ENCODE data around the gene CUEDC1. TPM values are rescaled to one million over a fixed set of nuclear protein-coding genes. Genes with fewer than 3 reads are reported as not detected.

Gene CUEDC1
- total and polyA plus RNA-seq, 9 of the 15 experiments (the other 6 are each of a cell fraction or from before 2014, with no cell fraction given), result 0.20 to 4.1 (median 1.6) TPM; not detected in 1

- no peak overlapping the region for H3K27ac ChIP-seq (ENCODE audit: extremely low read depth, low read depth, low read length)
- H3K9me1 ChIP-seq (ENCODE audit: control insufficient read depth, insufficient read depth, low read length), result no peaks in the 10 kb centered on the region
- FAIRE-seq (no peak), DNase-seq (ENCODE audit: extremely low read depth in 1 of 4, low spot score in 3 of 4) (no peak), ATAC-seq (no peak)
- no peak overlapping the region for H2AFZ ChIP-seq (ENCODE audit: low read depth, low read length)
- no TSS peak for BruUV-seq (replicated peaks)
- TF ChIP-seq CGGBP1 (CRISPR knock-in tag; IDR thresholded peaks at IDR 0.05) (no peak), U2AF2 (optimal IDR thresholded peaks at IDR 0.05; ENCODE audit: low read depth, low read length) (no peak), ZNF75A (CRISPR knock-in tag; IDR thresholded peaks at IDR 0.05) (no peak), E2F1 (CRISPR knock-in tag; IDR thresholded peaks at IDR 0.05) (no peak), ATF7 (IDR thresholded peaks at IDR 0.05) (no peak), RBBP5 (IDR thresholded peaks at IDR 0.05; ENCODE audit: borderline replicate concordance, insufficient read depth, low read length, poor library complexity, severe bottlenecking) (no peak), ZNF57 (CRISPR knock-in tag; IDR thresholded peaks at IDR 0.05) (no peak), ZNF561 (CRISPR knock-in tag; conservative IDR thresholded peaks at IDR 0.05) (no peak), VEZF1 (CRISPR knock-in tag; IDR thresholded peaks at IDR 0.05) (no peak), CC2D1A (IDR thresholded peaks at IDR 0.05) (no peak), ZNF79 (CRISPR knock-in tag; IDR thresholded peaks at IDR 0.05; ENCODE audit: low read depth) (no peak)
- H3K4me3 ChIP-seq, result no peak overlapping the region
- no peaks in the 10 kb centered on the region for H4K20me1 ChIP-seq (replicated peaks; ENCODE audit: control insufficient read depth, insufficient read depth, low read length)
- 23% methylated on average over 8 of the region's 8 CpGs for WGBS (ENCODE audit: insufficient coverage, low coverage, missing lambda C conversion rate)
- POLR2A ChIA-PET, result no interaction called here
- no peak overlapping the region for H3K4me2 ChIP-seq (ENCODE audit: insufficient read depth, low read length)
- H3K27me3 ChIP-seq (ENCODE audit: control insufficient read depth in 2 of 2, insufficient read depth in 2 of 2, low read length in 2 of 2), result peaks cover 16 to 49% of the 10 kb centered on the region in 2 experiments
- H3K36me3 ChIP-seq (ENCODE audit: control insufficient read depth, insufficient read depth, low read length), result no peaks in the 10 kb centered on the region
- no peaks in the 10 kb centered on the region for H3K79me2 ChIP-seq (ENCODE audit: control insufficient read depth, insufficient read depth, low read length)
- in situ Hi-C loops (cut with MboI) (no loop called here), intact Hi-C loops (cut with micrococcal nuclease) (no loop called here)
- CTCF ChIA-PET (ENCODE audit: low intra/inter-chr PET ratio), result no interaction called here
- no peaks in the 10 kb centered on the region for H3K9me3 ChIP-seq (replicated peaks; ENCODE audit: control insufficient read depth, insufficient read depth, low read depth, low read length)
- H3K9ac ChIP-seq (ENCODE audit: insufficient read depth in 1 of 2, low read depth in 2 of 2, low read length in 2 of 2), result no peak overlapping the region
- peaks cover 0 to 5% of the 10 kb centered on the region in 2 experiments; a peak in 2 of 5 replicates for H3K4me1 ChIP-seq (replicated peaks in 1 of 2; ENCODE audit: control insufficient read depth in 2 of 2, insufficient read depth in 2 of 2, low read length in 2 of 2)
Observed at GRCh38 chr17:57880086-57880456, 75.1 kb downstream of the CUEDC1 start.
